GM19452 (cell line): ENCODE measurements around the gene FHAD1.
"Not testable (repeated sequence)": the region's sequence is repeated elsewhere in the genome, so short reads cannot be mapped to it uniquely, and the experiment has no call there.

ENCODE experiments used
- ATAC-seq: cut with Tn5 transposase; IDR thresholded peaks from one replicate; pipeline ENCODE4 v1.9.1; 2021; ENCODE audit not compliant: unreplicated experiment

The FHAD1 gene

GRCh38 chr1:15430787-15431570 is 184.0 kb downstream of the FHAD1 start:
- ATAC-seq, result no peak

- ATAC-seq, result no peak
Observed at GRCh38 chr1:15431571-15431948, 184.5 kb downstream of the FHAD1 start.

GRCh38 chr1:15432324-15432723 is 185.3 kb downstream of the FHAD1 start:
- ATAC-seq, result no peak

GRCh38 chr1:15433471-15433870 is 186.4 kb downstream of the FHAD1 start:
- no peak for ATAC-seq

GRCh38 chr1:15434739-15435138 is 187.7 kb downstream of the FHAD1 start:
- not testable (repeated sequence) for ATAC-seq

GRCh38 chr1:15435239-15436077 is 188.4 kb downstream of the FHAD1 start:
- ATAC-seq, result no peak

GRCh38 chr1:15436881-15437442 is 189.9 kb downstream of the FHAD1 start:
- no peak for ATAC-seq

- no peak for ATAC-seq
Observed at GRCh38 chr1:15439325-15439724, 192.3 kb downstream of the FHAD1 start.

GRCh38 chr1:15440357-15440756 is 193.3 kb downstream of the FHAD1 start:
- no peak for ATAC-seq

- no peak for ATAC-seq
Observed at GRCh38 chr1:15441247-15441646, 194.2 kb downstream of the FHAD1 start.

GRCh38 chr1:15442119-15442518 is 195.1 kb downstream of the FHAD1 start:
- ATAC-seq, result no peak

- ATAC-seq, result no peak
Observed at GRCh38 chr1:15442759-15443158, 195.7 kb downstream of the FHAD1 start.

GRCh38 chr1:15443281-15443680 is 196.3 kb downstream of the FHAD1 start:
- ATAC-seq, result no peak

- ATAC-seq, result no peak
Observed at GRCh38 chr1:15444468-15445389, 197.7 kb downstream of the FHAD1 start.

GRCh38 chr1:15445390-15446122 is 198.5 kb downstream of the FHAD1 start:
- ATAC-seq, result no peak

- ATAC-seq, result no peak
Observed at GRCh38 chr1:15446212-15446611, 199.2 kb downstream of the FHAD1 start.
